Measurements from ENCODE around the gene FHDC1.

Gene FHDC1

DNA sequence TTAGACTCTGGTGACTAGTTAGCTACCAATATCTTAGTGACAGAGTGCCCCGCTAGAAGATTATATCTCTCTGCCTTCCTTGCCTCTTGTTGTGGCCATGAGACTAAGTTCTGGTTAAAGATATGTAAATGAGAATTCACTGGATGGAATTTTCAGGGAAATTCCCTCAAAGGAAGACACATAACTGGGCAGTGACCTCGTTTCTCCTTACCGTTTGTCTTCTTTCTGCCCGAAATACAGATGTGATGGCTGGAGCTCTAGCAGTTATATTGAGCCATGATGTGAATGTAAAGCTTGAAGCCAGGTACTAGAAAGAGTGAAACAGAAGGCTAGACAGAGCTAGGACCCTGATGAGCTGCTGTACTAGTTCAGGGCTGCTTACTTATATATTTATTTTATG, 80.5 kb downstream of the FHDC1 start:
- no peaks in the 10 kb centered on the region for H3K4me1 ChIP-seq (ENCODE audit: control insufficient read depth, insufficient read depth, low read length)
- no peak for DNase-seq (ENCODE audit: low read depth)
- no peaks in the 10 kb centered on the region for H3K9me3 ChIP-seq (ENCODE audit: control insufficient read depth, low read length)
- no peaks in the 10 kb centered on the region for H3K36me3 ChIP-seq (ENCODE audit: control insufficient read depth, insufficient read depth, low read length, severe bottlenecking)
- no peak overlapping the region for H3K9ac ChIP-seq (ENCODE audit: low read length)
- no peak overlapping the region for H3K4me3 ChIP-seq (ENCODE audit: low read length)
- H3K27me3 ChIP-seq (replicated peaks; ENCODE audit: control insufficient read depth, insufficient read depth, low read length) = peaks cover 36% of the 10 kb centered on the region

- Histone ChIP-seq H3K9me3 (ENCODE audit: control insufficient read depth, low read length) (no peaks in the 10 kb centered on the region), H3K4me1 (ENCODE audit: control insufficient read depth, insufficient read depth, low read length) (no peaks in the 10 kb centered on the region), H3K27me3 (replicated peaks; ENCODE audit: control insufficient read depth, insufficient read depth, low read length) (peaks cover 40% of the 10 kb centered on the region), H3K36me3 (ENCODE audit: control insufficient read depth, insufficient read depth, low read length, severe bottlenecking) (no peaks in the 10 kb centered on the region), H3K4me3 (ENCODE audit: low read length) (no peak overlapping the region), H3K9ac (ENCODE audit: low read length) (no peak overlapping the region)
- no peak for DNase-seq (ENCODE audit: low read depth)
Observed at GRCh38 chr4:153018031-153018430, 81.9 kb downstream of the FHDC1 start.

DNA sequence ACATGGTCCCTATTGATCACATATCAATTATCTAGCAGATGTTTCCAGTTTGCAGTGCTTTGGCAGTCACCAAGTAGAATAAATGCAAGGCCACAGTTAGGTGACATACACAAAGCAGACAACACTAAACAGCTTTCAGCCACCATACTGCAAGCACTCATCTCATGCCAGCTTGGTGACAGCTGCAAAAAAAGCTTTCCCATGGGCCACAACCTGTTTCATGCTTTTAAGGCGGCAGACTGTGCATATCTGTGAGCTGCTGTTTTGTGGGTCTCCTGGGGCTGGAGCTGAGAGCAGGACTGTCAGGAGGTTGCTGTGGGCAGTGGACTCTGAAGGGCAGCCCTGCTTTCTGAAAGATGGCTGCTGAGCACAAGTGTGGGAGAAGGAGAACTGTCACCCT, 82.6 kb downstream of the FHDC1 start:
- H3K36me3 ChIP-seq (ENCODE audit: control insufficient read depth, insufficient read depth, low read length, severe bottlenecking) = no peaks in the 10 kb centered on the region
- H3K4me3 ChIP-seq (ENCODE audit: low read length) = no peak overlapping the region
- no peaks in the 10 kb centered on the region for H3K9me3 ChIP-seq (ENCODE audit: control insufficient read depth, low read length)
- no peaks in the 10 kb centered on the region for H3K4me1 ChIP-seq (ENCODE audit: control insufficient read depth, insufficient read depth, low read length)
- DNase-seq (ENCODE audit: low read depth) = no peak
- no peak overlapping the region for H3K9ac ChIP-seq (ENCODE audit: low read length)
- H3K27me3 ChIP-seq (replicated peaks; ENCODE audit: control insufficient read depth, insufficient read depth, low read length) = peaks cover 40% of the 10 kb centered on the region

DNA sequence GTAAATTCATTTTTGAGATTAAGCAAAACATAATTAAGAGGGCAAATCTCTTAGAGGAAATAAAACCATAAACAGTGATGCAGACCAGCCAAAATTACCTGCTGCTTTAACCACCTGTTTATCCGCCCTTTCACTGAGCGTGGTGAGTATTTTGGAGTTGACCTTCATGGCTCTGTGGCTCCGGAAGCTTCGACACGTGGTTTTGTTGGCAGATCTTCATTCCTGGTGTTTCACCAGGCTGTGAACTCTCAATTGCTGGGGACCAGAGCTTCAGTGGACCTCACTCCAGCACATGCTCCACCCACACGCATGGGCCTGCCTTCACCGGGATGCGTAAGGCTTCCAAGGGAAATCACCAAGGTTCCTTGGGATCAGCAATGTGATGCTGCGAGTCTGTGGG, 83.8 kb downstream of the FHDC1 start:
- Histone ChIP-seq H3K36me3 (ENCODE audit: control insufficient read depth, insufficient read depth, low read length, severe bottlenecking) (no peaks in the 10 kb centered on the region), H3K9me3 (ENCODE audit: control insufficient read depth, low read length) (no peaks in the 10 kb centered on the region), H3K27me3 (replicated peaks; ENCODE audit: control insufficient read depth, insufficient read depth, low read length) (peaks cover 47% of the 10 kb centered on the region), H3K9ac (ENCODE audit: low read length) (no peak overlapping the region), H3K4me1 (ENCODE audit: control insufficient read depth, insufficient read depth, low read length) (no peaks in the 10 kb centered on the region), H3K4me3 (ENCODE audit: low read length) (no peak overlapping the region)
- no peak for DNase-seq (ENCODE audit: low read depth)

GRCh38 chr4:153020457-153020856, 84.3 kb downstream of the FHDC1 start:
- Histone ChIP-seq H3K4me3 (ENCODE audit: low read length) (no peak overlapping the region), H3K36me3 (ENCODE audit: control insufficient read depth, insufficient read depth, low read length, severe bottlenecking) (no peaks in the 10 kb centered on the region), H3K9ac (ENCODE audit: low read length) (no peak overlapping the region), H3K4me1 (ENCODE audit: control insufficient read depth, insufficient read depth, low read length) (no peaks in the 10 kb centered on the region), H3K9me3 (ENCODE audit: control insufficient read depth, low read length) (no peaks in the 10 kb centered on the region), H3K27me3 (replicated peaks; ENCODE audit: control insufficient read depth, insufficient read depth, low read length) (peaks cover 49% of the 10 kb centered on the region)
- no peak for DNase-seq (ENCODE audit: low read depth)

DNA sequence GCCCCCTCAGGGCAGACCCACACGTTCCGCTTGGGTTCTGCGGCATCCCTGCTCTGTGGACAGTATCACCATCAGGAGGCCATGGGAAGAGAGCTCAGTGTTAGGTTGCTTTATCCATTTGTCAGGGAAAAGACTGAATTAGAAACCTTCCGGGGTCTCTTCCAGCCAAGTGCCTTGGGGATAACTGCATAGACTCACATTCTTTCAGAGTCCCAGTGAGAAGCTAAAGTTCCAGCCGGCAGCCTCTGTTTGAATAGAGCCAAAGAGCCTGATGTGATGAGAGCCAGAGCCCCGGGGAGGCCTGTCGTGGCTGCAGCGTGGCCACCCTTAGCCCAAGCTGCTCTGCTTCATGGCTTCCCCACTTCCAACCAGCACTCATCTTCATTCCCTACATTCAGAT, 85.2 kb downstream of the FHDC1 start:
- H3K9me3 ChIP-seq (ENCODE audit: control insufficient read depth, low read length) = no peaks in the 10 kb centered on the region
- no peak overlapping the region for H3K9ac ChIP-seq (ENCODE audit: low read length)
- H3K36me3 ChIP-seq (ENCODE audit: control insufficient read depth, insufficient read depth, low read length, severe bottlenecking) = no peaks in the 10 kb centered on the region
- H3K4me1 ChIP-seq (ENCODE audit: control insufficient read depth, insufficient read depth, low read length) = no peaks in the 10 kb centered on the region
- DNase-seq (ENCODE audit: low read depth) = no peak
- H3K4me3 ChIP-seq (ENCODE audit: low read length) = no peak overlapping the region
- H3K27me3 ChIP-seq (replicated peaks; ENCODE audit: control insufficient read depth, insufficient read depth, low read length) = peaks cover 52% of the 10 kb centered on the region

- DNase-seq (ENCODE audit: low read depth) = no peak
- H3K9ac ChIP-seq (ENCODE audit: low read length) = no peak overlapping the region
- H3K4me3 ChIP-seq (ENCODE audit: low read length) = no peak overlapping the region
- H3K36me3 ChIP-seq (ENCODE audit: control insufficient read depth, insufficient read depth, low read length, severe bottlenecking) = no peaks in the 10 kb centered on the region
- no peaks in the 10 kb centered on the region for H3K4me1 ChIP-seq (ENCODE audit: control insufficient read depth, insufficient read depth, low read length)
- peaks cover 52% of the 10 kb centered on the region for H3K27me3 ChIP-seq (replicated peaks; ENCODE audit: control insufficient read depth, insufficient read depth, low read length)
- no peaks in the 10 kb centered on the region for H3K9me3 ChIP-seq (ENCODE audit: control insufficient read depth, low read length)
Observed at GRCh38 chr4:153022241-153022715, 86.2 kb downstream of the FHDC1 start.

DNA sequence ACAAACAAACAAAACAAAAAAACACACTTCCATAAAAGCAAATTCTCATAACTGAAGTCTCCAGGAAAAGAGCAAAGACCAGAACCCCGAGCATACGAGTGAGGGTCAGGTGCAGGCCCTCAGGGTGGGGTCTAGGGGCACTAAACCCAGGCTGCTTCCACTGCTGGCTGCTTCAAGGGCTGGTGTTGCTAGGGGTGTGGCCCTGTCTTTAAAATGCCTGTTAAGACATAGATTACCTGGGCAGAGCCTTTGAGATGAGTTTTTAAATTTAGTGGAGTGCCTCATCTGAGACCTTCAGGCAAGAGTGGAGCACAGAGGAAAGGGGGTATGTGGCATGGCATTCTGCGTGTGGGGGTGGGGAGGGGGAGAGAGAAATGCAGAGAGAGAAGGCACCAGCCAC, 87.0 kb downstream of the FHDC1 start:
- no peaks in the 10 kb centered on the region for H3K4me1 ChIP-seq (ENCODE audit: control insufficient read depth, insufficient read depth, low read length)
- H3K4me3 ChIP-seq (ENCODE audit: low read length) = no peak overlapping the region
- no peak for DNase-seq (ENCODE audit: low read depth)
- H3K36me3 ChIP-seq (ENCODE audit: control insufficient read depth, insufficient read depth, low read length, severe bottlenecking) = no peaks in the 10 kb centered on the region
- H3K27me3 ChIP-seq (replicated peaks; ENCODE audit: control insufficient read depth, insufficient read depth, low read length) = peaks cover 45% of the 10 kb centered on the region
- no peaks in the 10 kb centered on the region for H3K9me3 ChIP-seq (ENCODE audit: control insufficient read depth, low read length)
- no peak overlapping the region for H3K9ac ChIP-seq (ENCODE audit: low read length)

DNA sequence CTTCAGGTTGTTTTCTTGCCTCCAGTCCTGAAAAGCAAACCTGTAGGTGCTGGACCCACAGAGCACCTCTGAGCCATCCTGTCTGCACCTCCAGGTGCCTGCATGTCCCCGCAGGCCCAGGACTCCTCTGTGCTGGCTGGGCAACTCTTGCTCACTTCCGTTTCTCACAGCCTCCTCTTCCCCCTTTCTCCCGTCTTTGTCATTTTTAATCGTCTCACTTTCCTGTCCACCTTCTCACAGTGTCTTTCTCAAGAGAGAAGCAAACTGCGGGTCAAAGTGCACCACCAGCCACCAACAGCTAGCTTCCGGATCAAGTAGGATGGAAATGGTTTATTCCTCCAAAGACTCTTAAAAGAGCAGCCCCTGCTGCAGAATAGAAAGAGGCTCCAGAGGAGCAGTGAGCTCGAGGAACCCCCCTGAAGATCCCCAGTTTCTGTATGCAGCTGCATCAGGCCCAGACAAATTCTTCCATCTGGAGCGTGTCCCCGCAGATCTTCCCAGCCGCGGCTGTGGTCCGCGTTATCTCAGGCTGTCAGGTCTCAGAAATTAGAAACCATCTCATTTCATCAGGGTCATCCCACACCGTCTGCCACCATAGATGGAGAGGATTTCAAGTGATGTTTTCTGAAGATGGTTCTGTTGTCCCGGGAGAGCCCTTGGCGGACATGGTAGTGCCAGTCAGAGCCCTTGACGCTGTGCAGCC, 87.7 kb downstream of the FHDC1 start:
- H3K4me3 ChIP-seq (ENCODE audit: low read length) = no peak overlapping the region
- no peak overlapping the region for H3K9ac ChIP-seq (ENCODE audit: low read length)
- no peaks in the 10 kb centered on the region for H3K4me1 ChIP-seq (ENCODE audit: control insufficient read depth, insufficient read depth, low read length)
- peaks cover 39% of the 10 kb centered on the region for H3K27me3 ChIP-seq (replicated peaks; ENCODE audit: control insufficient read depth, insufficient read depth, low read length)
- no peak for DNase-seq (ENCODE audit: low read depth)
- no peaks in the 10 kb centered on the region for H3K36me3 ChIP-seq (ENCODE audit: control insufficient read depth, insufficient read depth, low read length, severe bottlenecking)
- peaks cover 3% of the 10 kb centered on the region for H3K9me3 ChIP-seq (ENCODE audit: control insufficient read depth, low read length)

DNA sequence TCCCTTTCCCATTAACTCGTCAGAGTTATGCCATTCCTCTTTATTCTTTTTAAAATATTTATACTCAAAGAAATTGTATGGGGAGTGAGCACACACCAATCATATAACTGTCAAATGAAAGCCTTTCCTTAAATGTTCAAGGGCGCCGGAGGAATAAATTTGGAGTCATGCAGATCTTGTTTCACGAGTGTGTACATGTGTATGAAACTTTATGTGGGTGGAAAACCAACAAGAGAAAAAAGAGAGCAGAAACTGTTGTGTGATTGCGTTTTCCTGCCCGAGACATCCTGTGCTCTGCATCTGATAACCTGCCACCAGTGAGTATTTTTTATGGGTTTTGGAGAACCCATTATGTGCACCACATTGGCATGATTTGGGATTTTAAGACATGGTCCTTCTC, 88.3 kb downstream of the FHDC1 start:
- Histone ChIP-seq H3K4me3 (ENCODE audit: low read length) (no peak overlapping the region), H3K9ac (ENCODE audit: low read length) (no peak overlapping the region), H3K36me3 (ENCODE audit: control insufficient read depth, insufficient read depth, low read length, severe bottlenecking) (no peaks in the 10 kb centered on the region), H3K27me3 (replicated peaks; ENCODE audit: control insufficient read depth, insufficient read depth, low read length) (peaks cover 39% of the 10 kb centered on the region), H3K9me3 (ENCODE audit: control insufficient read depth, low read length) (peaks cover 10% of the 10 kb centered on the region), H3K4me1 (ENCODE audit: control insufficient read depth, insufficient read depth, low read length) (no peaks in the 10 kb centered on the region)
- DNase-seq (ENCODE audit: low read depth) = no peak

DNA sequence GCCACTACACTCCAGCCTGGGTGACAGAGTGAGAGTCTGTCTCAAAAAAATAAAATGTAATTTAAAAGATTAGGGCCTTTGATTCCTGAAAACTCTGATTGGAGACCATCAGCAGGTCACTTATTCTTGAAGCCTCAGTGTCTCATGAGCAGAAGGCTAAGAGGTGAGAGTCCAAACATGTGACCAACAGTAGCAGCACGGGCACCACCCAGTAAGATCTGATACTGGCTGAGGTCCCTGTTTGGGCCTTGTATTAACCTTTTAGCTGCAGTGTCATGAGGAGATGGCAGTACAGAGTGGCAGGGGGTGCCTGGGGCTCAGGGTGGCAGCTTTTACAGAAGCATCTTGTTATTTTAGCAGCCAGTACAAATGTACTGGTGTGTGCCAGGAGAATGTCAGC, 89.3 kb downstream of the FHDC1 start:
- DNase-seq (ENCODE audit: low read depth) = no peak
- Histone ChIP-seq H3K27me3 (replicated peaks; ENCODE audit: control insufficient read depth, insufficient read depth, low read length) (peaks cover 34% of the 10 kb centered on the region), H3K36me3 (ENCODE audit: control insufficient read depth, insufficient read depth, low read length, severe bottlenecking) (no peaks in the 10 kb centered on the region), H3K4me1 (ENCODE audit: control insufficient read depth, insufficient read depth, low read length) (no peaks in the 10 kb centered on the region), H3K4me3 (ENCODE audit: low read length) (no peak overlapping the region), H3K9ac (ENCODE audit: low read length) (no peak overlapping the region), H3K9me3 (ENCODE audit: control insufficient read depth, low read length) (peaks cover 19% of the 10 kb centered on the region)

All from adipocyte (in vitro differentiated cells).